Measurements from ENCODE around the gene ATP5ME.

ATP5ME gene

DNA sequence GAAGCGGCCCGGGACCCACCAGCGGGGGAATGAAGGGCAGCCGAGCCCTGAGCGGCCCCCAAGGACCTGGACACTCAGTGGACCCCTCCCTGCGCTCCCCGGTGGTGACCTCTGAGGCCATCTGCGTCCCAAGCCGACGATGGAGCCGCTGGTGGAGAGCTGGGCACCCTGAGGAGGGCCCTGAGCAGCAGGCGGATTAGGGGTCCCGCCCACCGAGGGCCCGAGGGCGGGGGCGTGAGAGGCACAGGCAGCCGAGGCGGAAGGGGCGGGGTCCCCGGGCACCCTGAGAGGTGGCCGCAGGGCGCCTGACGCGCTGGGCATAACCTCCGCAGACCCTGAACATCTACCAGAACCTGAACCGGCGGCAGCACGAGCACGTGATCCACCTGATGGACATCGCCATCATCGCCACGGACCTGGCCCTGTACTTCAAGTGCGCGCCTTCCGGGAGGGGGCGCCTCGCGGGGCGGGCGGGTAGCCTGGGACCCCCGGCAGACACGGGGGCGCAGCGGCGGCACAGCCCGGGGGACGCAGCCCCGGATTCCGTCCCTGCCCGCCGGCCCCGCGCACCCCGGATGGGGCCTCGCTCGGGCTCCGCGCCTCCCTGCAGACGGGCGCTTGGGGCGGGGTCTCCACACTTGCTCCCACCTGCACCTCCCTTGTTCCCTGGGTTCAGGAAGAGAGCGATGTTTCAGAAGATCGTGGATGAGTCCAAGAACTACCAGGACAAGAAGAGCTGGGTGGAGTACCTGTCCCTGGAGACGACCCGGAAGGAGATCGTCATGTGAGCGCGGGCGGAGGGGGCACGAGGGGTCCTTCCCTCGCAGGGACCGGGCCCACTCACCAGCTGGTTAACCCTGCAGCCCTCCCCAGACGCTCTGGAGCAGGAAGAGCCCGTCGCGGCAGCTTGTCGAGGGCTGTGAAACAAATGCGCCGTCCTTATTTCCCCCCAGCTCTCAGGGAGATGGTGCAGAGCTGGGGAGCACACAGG lies 10.3 kb downstream of the ATP5ME start:
- Histone ChIP-seq H3K4me3 (peak overlapping the region; percentile 76), H3K27ac (peak overlapping the region in 1 of 2 donors; percentile 24)
- no peak for DNase-seq (ENCODE audit: low spot score)
- TF ChIP-seq, protein P1, sequence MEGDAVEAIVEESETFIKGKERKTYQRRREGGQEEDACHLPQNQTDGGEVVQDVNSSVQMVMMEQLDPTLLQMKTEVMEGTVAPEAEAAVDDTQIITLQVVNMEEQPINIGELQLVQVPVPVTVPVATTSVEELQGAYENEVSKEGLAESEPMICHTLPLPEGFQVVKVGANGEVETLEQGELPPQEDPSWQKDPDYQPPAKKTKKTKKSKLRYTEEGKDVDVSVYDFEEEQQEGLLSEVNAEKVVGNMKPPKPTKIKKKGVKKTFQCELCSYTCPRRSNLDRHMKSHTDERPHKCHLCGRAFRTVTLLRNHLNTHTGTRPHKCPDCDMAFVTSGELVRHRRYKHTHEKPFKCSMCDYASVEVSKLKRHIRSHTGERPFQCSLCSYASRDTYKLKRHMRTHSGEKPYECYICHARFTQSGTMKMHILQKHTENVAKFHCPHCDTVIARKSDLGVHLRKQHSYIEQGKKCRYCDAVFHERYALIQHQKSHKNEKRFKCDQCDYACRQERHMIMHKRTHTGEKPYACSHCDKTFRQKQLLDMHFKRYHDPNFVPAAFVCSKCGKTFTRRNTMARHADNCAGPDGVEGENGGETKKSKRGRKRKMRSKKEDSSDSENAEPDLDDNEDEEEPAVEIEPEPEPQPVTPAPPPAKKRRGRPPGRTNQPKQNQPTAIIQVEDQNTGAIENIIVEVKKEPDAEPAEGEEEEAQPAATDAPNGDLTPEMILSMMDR (IDR thresholded peaks at IDR 0.05) = no peak

DNA sequence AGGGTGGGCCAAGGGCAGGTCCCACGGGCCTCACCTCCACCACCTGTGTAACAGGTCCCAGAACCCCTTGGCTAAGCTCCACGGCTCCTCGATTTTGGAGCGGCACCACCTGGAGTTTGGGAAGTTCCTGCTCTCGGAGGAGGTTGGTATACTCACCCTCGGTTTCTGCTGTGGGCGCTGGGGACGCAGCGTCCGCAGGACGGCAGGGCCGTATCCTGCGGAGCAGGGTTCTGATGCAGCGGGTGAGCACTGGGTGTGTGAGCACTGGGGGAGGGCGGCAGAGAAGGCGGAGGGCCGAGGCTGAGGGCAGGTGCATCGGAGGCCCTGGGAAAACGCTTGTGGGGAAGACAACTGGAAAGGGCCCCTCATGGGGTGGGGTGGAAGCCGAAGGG lies 11.0 kb downstream of the ATP5ME start:
- no peak overlapping the region for H3K27ac ChIP-seq
- H3K4me3 ChIP-seq = peak overlapping the region; percentile 76
- TF ChIP-seq, protein P1 (IDR thresholded peaks at IDR 0.05) = no peak
- no peak for DNase-seq (ENCODE audit: low spot score)

DNA sequence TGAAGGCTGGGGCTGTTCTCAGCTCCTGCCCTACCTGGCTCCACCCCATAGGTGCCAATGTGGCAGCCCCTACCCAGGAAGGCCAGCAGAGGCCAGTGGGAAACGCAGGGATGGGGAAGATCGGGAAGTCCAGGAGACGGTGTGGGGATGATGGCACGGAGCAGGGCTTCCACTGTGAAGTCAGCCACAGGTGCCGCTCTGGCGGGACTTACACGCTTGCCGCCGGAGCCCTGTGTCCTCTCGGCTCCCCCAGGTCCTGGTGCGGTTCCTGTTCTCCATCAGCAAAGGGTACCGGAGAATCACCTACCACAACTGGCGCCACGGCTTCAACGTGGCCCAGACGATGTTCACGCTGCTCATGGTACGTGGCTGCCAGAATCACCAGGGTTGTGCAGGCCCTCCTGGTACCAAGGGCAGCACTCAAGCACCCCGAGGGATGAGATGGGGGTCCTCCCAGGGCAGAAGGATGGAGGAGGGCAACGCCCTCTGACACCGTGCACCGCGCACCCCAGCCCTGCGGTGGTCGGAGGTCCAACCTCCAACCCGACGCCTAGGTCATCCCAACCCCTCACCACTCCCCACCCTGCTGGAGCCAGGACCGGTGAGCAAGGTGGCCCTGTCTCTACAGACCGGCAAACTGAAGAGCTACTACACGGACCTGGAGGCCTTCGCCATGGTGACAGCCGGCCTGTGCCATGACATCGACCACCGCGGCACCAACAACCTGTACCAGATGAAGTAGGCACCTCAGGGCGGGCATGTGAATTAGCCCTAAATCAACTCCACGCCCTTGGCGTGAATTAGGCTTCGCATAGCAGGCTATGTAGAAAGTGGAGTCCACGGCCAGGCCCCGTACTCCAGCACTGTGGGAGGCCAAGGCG lies 12.0 kb downstream of the ATP5ME start:
- Histone ChIP-seq H3K27ac (no peak overlapping the region), H3K4me3 (no peak overlapping the region)
- no peak for DNase-seq (ENCODE audit: low spot score)
- TF ChIP-seq, protein P1 (IDR thresholded peaks at IDR 0.05) = no peak

DNA sequence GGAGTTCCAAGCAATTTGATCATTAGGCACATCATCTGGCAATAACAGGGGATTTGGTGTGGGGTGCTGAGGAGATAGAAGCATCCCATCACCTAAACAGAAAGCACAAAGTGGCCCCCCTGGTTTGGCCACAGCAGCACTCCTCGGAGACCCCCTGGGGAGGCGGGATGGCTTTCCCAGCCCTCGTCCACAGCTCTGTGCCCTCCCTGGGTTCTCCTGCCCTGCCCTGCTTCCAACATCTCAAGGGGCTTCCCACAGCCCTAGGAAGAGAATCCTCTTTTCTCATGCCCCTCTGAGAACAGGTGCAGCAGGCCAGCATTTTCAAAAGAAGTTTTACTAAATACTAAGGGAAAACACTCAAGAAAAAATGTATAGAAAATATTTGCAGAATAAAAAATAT lies 12.8 kb downstream of the ATP5ME start:
- DNase-seq (ENCODE audit: low spot score) = no peak
- H3K27ac ChIP-seq = no peak overlapping the region
- TF ChIP-seq, protein P1 (IDR thresholded peaks at IDR 0.05) = no peak
- no peak overlapping the region for H3K4me3 ChIP-seq

DNA sequence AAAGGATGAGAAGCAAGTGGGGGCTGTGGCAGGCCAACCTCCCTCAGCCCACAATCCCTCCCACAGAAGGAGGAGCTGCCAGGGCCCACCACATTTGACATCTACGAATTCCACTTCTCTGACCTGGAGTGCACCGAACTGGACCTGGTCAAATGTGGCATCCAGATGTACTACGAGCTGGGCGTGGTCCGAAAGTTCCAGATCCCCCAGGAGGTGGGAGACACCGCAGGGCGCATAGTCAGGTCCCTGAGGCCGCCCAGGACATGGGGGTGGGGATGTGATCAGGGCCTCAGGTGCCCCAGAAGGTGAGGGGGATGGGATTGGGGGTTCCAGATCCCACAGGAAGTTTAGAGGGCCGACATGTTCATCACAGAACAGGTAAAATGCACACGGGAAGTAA lies 13.7 kb downstream of the ATP5ME start:
- Histone ChIP-seq H3K4me3 (no peak overlapping the region), H3K27ac (no peak overlapping the region)
- DNase-seq (ENCODE audit: low spot score) = no peak
- TF ChIP-seq, protein P1 (IDR thresholded peaks at IDR 0.05) = no peak

DNA sequence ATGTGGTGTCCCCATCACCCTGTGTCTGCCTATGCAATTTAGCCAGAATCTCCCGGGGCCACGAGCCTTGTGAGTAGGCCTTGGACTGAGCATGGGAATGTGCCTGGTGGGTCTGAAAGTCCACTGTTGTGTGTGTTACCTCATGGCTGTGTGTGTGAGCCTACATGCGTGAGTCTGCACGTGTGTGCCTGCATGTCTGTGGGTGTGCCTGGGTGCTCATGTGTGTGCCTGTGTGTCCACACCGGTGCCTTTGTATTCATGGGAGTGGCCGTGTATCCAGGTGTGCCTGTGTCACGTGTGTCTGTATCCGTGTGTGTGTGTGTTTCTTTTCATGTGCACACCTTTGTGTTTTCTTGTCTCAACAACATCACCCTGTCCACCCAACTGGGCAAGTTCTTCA lies 14.2 kb downstream of the ATP5ME start:
- Histone ChIP-seq H3K4me3 (no peak overlapping the region), H3K27ac (no peak overlapping the region)
- no peak for DNase-seq (ENCODE audit: low spot score)
- TF ChIP-seq, protein P1 (IDR thresholded peaks at IDR 0.05) = no peak

All from coronary artery (tissue), 2 donors.